ENCODE measurements around the gene KIF2C.

The KIF2C gene

GRCh38 chr1:44701141-44701573 lies 38.5 kb upstream of the KIF2C start:
- no peaks in the 10 kb centered on the region for H3K9me3 ChIP-seq (ENCODE audit: control insufficient read depth, low read length)
- H3K27me3 ChIP-seq (ENCODE audit: control insufficient read depth, insufficient read depth, low read length, poor library complexity, severe bottlenecking): no peaks in the 10 kb centered on the region
- no peak overlapping the region for H3K4me3 ChIP-seq (ENCODE audit: insufficient read depth, low read depth, low read length)
- H3K36me3 ChIP-seq (ENCODE audit: control insufficient read depth, insufficient read depth, low read length): no peaks in the 10 kb centered on the region
- WGBS, 2 experiments: 93 to 96% methylated on average over 7 of the region's 7 CpGs
- H3K4me1 ChIP-seq (ENCODE audit: control insufficient read depth, insufficient read depth, low read length): no peaks in the 10 kb centered on the region
- no peak overlapping the region for H3K27ac ChIP-seq (ENCODE audit: insufficient read depth, low read depth, low read length, poor library complexity, severe bottlenecking)

GRCh38 chr1:44705470-44705869 lies 34.2 kb upstream of the KIF2C start:
- WGBS, 2 experiments: 93% methylated on average over 6 of the region's 6 CpGs
- H3K27me3 ChIP-seq (ENCODE audit: control insufficient read depth, insufficient read depth, low read length, poor library complexity, severe bottlenecking): no peaks in the 10 kb centered on the region
- no peak overlapping the region for H3K27ac ChIP-seq (ENCODE audit: insufficient read depth, low read depth, low read length, poor library complexity, severe bottlenecking)
- H3K9me3 ChIP-seq (ENCODE audit: control insufficient read depth, low read length): no peaks in the 10 kb centered on the region
- H3K4me1 ChIP-seq (ENCODE audit: control insufficient read depth, insufficient read depth, low read length): no peaks in the 10 kb centered on the region
- H3K4me3 ChIP-seq (ENCODE audit: insufficient read depth, low read depth, low read length): no peak overlapping the region
- H3K36me3 ChIP-seq (ENCODE audit: control insufficient read depth, insufficient read depth, low read length): no peaks in the 10 kb centered on the region

GRCh38 chr1:44705938-44706337 lies 33.7 kb upstream of the KIF2C start:
- WGBS, 2 experiments: 84 to 87% methylated on average over 2 of the region's 2 CpGs
- H3K4me1 ChIP-seq (ENCODE audit: control insufficient read depth, insufficient read depth, low read length): no peaks in the 10 kb centered on the region
- no peaks in the 10 kb centered on the region for H3K27me3 ChIP-seq (ENCODE audit: control insufficient read depth, insufficient read depth, low read length, poor library complexity, severe bottlenecking)
- H3K27ac ChIP-seq (ENCODE audit: insufficient read depth, low read depth, low read length, poor library complexity, severe bottlenecking): no peak overlapping the region
- H3K36me3 ChIP-seq (ENCODE audit: control insufficient read depth, insufficient read depth, low read length): no peaks in the 10 kb centered on the region
- H3K4me3 ChIP-seq (ENCODE audit: insufficient read depth, low read depth, low read length): no peak overlapping the region
- H3K9me3 ChIP-seq (ENCODE audit: control insufficient read depth, low read length): no peaks in the 10 kb centered on the region

- Histone ChIP-seq H3K27ac (ENCODE audit: insufficient read depth, low read depth, low read length, poor library complexity, severe bottlenecking) (no peak overlapping the region), H3K36me3 (ENCODE audit: control insufficient read depth, insufficient read depth, low read length) (no peaks in the 10 kb centered on the region), H3K27me3 (ENCODE audit: control insufficient read depth, insufficient read depth, low read length, poor library complexity, severe bottlenecking) (no peaks in the 10 kb centered on the region), H3K4me3 (ENCODE audit: insufficient read depth, low read depth, low read length) (no peak overlapping the region), H3K4me1 (ENCODE audit: control insufficient read depth, insufficient read depth, low read length) (no peaks in the 10 kb centered on the region), H3K9me3 (ENCODE audit: control insufficient read depth, low read length) (no peaks in the 10 kb centered on the region)
- WGBS, 2 experiments: 88 to 89% methylated on average over 6 of the region's 6 CpGs
These were observed 32.3 kb upstream of the KIF2C start for GRCh38 chr1:44707112-44707881.

- Histone ChIP-seq H3K4me1 (ENCODE audit: control insufficient read depth, insufficient read depth, low read length) (no peaks in the 10 kb centered on the region), H3K27ac (ENCODE audit: insufficient read depth, low read depth, low read length, poor library complexity, severe bottlenecking) (no peak overlapping the region), H3K9me3 (ENCODE audit: control insufficient read depth, low read length) (no peaks in the 10 kb centered on the region), H3K36me3 (ENCODE audit: control insufficient read depth, insufficient read depth, low read length) (no peaks in the 10 kb centered on the region), H3K4me3 (ENCODE audit: insufficient read depth, low read depth, low read length) (no peak overlapping the region), H3K27me3 (ENCODE audit: control insufficient read depth, insufficient read depth, low read length, poor library complexity, severe bottlenecking) (no peaks in the 10 kb centered on the region)
- 74 to 79% methylated on average over 15 of the region's 15 CpGs for WGBS, 2 experiments
These were observed 31.4 kb upstream of the KIF2C start for GRCh38 chr1:44707959-44708831.

GRCh38 chr1:44713321-44713781 lies 26.3 kb upstream of the KIF2C start:
- H3K9me3 ChIP-seq (ENCODE audit: control insufficient read depth, low read length): no peaks in the 10 kb centered on the region
- H3K36me3 ChIP-seq (ENCODE audit: control insufficient read depth, insufficient read depth, low read length): no peaks in the 10 kb centered on the region
- 82 to 90% methylated on average over 6 of the region's 6 CpGs for WGBS, 2 experiments
- H3K27me3 ChIP-seq (ENCODE audit: control insufficient read depth, insufficient read depth, low read length, poor library complexity, severe bottlenecking): no peaks in the 10 kb centered on the region
- H3K4me1 ChIP-seq (ENCODE audit: control insufficient read depth, insufficient read depth, low read length): no peaks in the 10 kb centered on the region
- no peak overlapping the region for H3K4me3 ChIP-seq (ENCODE audit: insufficient read depth, low read depth, low read length)
- H3K27ac ChIP-seq (ENCODE audit: insufficient read depth, low read depth, low read length, poor library complexity, severe bottlenecking): no peak overlapping the region

GRCh38 chr1:44714532-44714931 lies 25.1 kb upstream of the KIF2C start:
- Histone ChIP-seq H3K4me3 (ENCODE audit: insufficient read depth, low read depth, low read length) (no peak overlapping the region), H3K27ac (ENCODE audit: insufficient read depth, low read depth, low read length, poor library complexity, severe bottlenecking) (no peak overlapping the region), H3K4me1 (ENCODE audit: control insufficient read depth, insufficient read depth, low read length) (no peaks in the 10 kb centered on the region), H3K36me3 (ENCODE audit: control insufficient read depth, insufficient read depth, low read length) (no peaks in the 10 kb centered on the region), H3K27me3 (ENCODE audit: control insufficient read depth, insufficient read depth, low read length, poor library complexity, severe bottlenecking) (no peaks in the 10 kb centered on the region), H3K9me3 (ENCODE audit: control insufficient read depth, low read length) (no peaks in the 10 kb centered on the region)
- 90 to 94% methylated on average over 7 of the region's 7 CpGs for WGBS, 2 experiments

- Histone ChIP-seq H3K27me3 (ENCODE audit: control insufficient read depth, insufficient read depth, low read length, poor library complexity, severe bottlenecking) (no peaks in the 10 kb centered on the region), H3K4me3 (ENCODE audit: insufficient read depth, low read depth, low read length) (no peak overlapping the region), H3K36me3 (ENCODE audit: control insufficient read depth, insufficient read depth, low read length) (no peaks in the 10 kb centered on the region), H3K9me3 (ENCODE audit: control insufficient read depth, low read length) (no peaks in the 10 kb centered on the region), H3K4me1 (ENCODE audit: control insufficient read depth, insufficient read depth, low read length) (no peaks in the 10 kb centered on the region), H3K27ac (ENCODE audit: insufficient read depth, low read depth, low read length, poor library complexity, severe bottlenecking) (no peak overlapping the region)
- 24 to 26% methylated on average over 9 of the region's 9 CpGs for WGBS, 2 experiments
These were observed 24.6 kb upstream of the KIF2C start for GRCh38 chr1:44714944-44715571.

GRCh38 chr1:44717156-44717555 lies 22.5 kb upstream of the KIF2C start:
- no peak overlapping the region for H3K4me3 ChIP-seq (ENCODE audit: insufficient read depth, low read depth, low read length)
- H3K27me3 ChIP-seq (ENCODE audit: control insufficient read depth, insufficient read depth, low read length, poor library complexity, severe bottlenecking): no peaks in the 10 kb centered on the region
- WGBS, 2 experiments: 91 to 94% methylated on average over 4 of the region's 4 CpGs
- H3K36me3 ChIP-seq (ENCODE audit: control insufficient read depth, insufficient read depth, low read length): no peaks in the 10 kb centered on the region
- no peak overlapping the region for H3K27ac ChIP-seq (ENCODE audit: insufficient read depth, low read depth, low read length, poor library complexity, severe bottlenecking)
- no peaks in the 10 kb centered on the region for H3K9me3 ChIP-seq (ENCODE audit: control insufficient read depth, low read length)
- H3K4me1 ChIP-seq (ENCODE audit: control insufficient read depth, insufficient read depth, low read length): no peaks in the 10 kb centered on the region

- no peaks in the 10 kb centered on the region for H3K4me1 ChIP-seq (ENCODE audit: control insufficient read depth, insufficient read depth, low read length)
- no peaks in the 10 kb centered on the region for H3K9me3 ChIP-seq (ENCODE audit: control insufficient read depth, low read length)
- H3K27me3 ChIP-seq (ENCODE audit: control insufficient read depth, insufficient read depth, low read length, poor library complexity, severe bottlenecking): no peaks in the 10 kb centered on the region
- no peaks in the 10 kb centered on the region for H3K36me3 ChIP-seq (ENCODE audit: control insufficient read depth, insufficient read depth, low read length)
- no peak overlapping the region for H3K4me3 ChIP-seq (ENCODE audit: insufficient read depth, low read depth, low read length)
- 91 to 96% methylated on average over 1 of the region's 1 CpG for WGBS, 2 experiments
- H3K27ac ChIP-seq (ENCODE audit: insufficient read depth, low read depth, low read length, poor library complexity, severe bottlenecking): no peak overlapping the region
These were observed 22.0 kb upstream of the KIF2C start for GRCh38 chr1:44717653-44718052.
